A549 (cell line): Measurements from ENCODE around the gene PKNOX1. TPM values are rescaled to one million over a fixed set of nuclear protein-coding genes. Genes with fewer than 3 reads are reported as not detected.

Source experiments
- ATAC-seq, 2 experiments: fragments of 200-7000 bp in 1 of 2; fragments of >200 bp in 1 of 2; cut with Nextera tagmentation in 1 of 2; cut with Tn5 transposase in 1 of 2; 3 replicates each; pipeline versions ENCODE4 v1.8.0 to v1.9.1; 2018 to 2020; ENCODE audit warnings: mild to moderate bottlenecking in 1 of 2, moderate library complexity in 1 of 2
- CTCF ChIA-PET: fragments of 300-600 bp; sonication (Branson Sonifier 250); formaldehyde crosslinking; extraction: SDS; loops from one replicate; lab custom pipeline; 2021; ENCODE audit warnings: antibody characterized with exemption, inconsistent platforms; lab: Yijun Ruan, JAX
- POLR2A ChIA-PET: fragments of 350-600 bp; formaldehyde crosslinking; extraction: SDS; loops from one replicate; lab custom pipeline; 2021; ENCODE audit warnings: antibody characterized with exemption, inconsistent platforms; lab: Yijun Ruan, JAX
- DNase-seq, 2 experiments: peaks; one replicate each; pipeline versions ENCODE4 v3.0.0 to v3.0.0-alpha.2; 2011 to 2016; ENCODE audit warnings: low read depth in 1 of 2, low spot score in 1 of 2
- FAIRE-seq: peaks from 2 replicates; lab custom pipeline; 2011; peaks lifted over from hg19 to GRCh38; lab: Jason Lieb, UNC
- H3K27ac ChIP-seq, 2 experiments: fragments of >200 bp; sonication (Bioruptor Twin); formaldehyde crosslinking; 3 replicates each; pipeline ENCODE4 v1.5.1; 2016 to 2017
- H3K4me1 ChIP-seq: fragments of >200 bp; sonication (Bioruptor Twin); formaldehyde crosslinking; 3 replicates; pipeline ENCODE4 v1.6.1; 2016
- H3K4me2 ChIP-seq: fragments of >200 bp; sonication (Bioruptor Twin); formaldehyde crosslinking; 3 replicates; pipeline ENCODE4 v1.6.1; 2016
- H3K4me3 ChIP-seq: fragments of >200 bp; sonication (Bioruptor Twin); formaldehyde crosslinking; 3 replicates; pipeline ENCODE4 v1.5.1; 2016
- H3K9me3 ChIP-seq: fragments of >200 bp; sonication (Bioruptor Twin); formaldehyde crosslinking; 3 replicates; pipeline ENCODE4 v1.6.1; 2016
- BHLHE40 ChIP-seq: IDR thresholded peaks from 2 replicates; pipeline ENCODE4 v1.6.1; 2012; ENCODE audit warnings: low read depth, low read length, inconsistent platforms
- CBX2 ChIP-seq: fragments of 200-600 bp; sonication (generic); IDR thresholded peaks from 2 replicates; pipeline ENCODE4 v1.6.1; 2016; ENCODE audit warnings: low read depth, mild to moderate bottlenecking, borderline replicate concordance
- CBX8 ChIP-seq: fragments of 200-600 bp; sonication (generic); IDR thresholded peaks from 2 replicates; pipeline ENCODE4 v1.6.1; 2016
- CEBPB ChIP-seq, 2 experiments: fragments of >200 bp in 1 of 2; sonication (Bioruptor Twin) in 1 of 2; formaldehyde crosslinking in 1 of 2; IDR thresholded peaks; 2 replicates each; pipeline ENCODE4 v1.6.1; 2012 to 2016
- EP300 ChIP-seq, 2 experiments: fragments of >200 bp; sonication (Bioruptor Twin); formaldehyde crosslinking; IDR thresholded peaks; 2 replicates in 1 of 2; 3 replicates in 1 of 2; pipeline ENCODE4 v1.6.1; 2016 to 2017
- FOSL2 ChIP-seq, 2 experiments: fragments of 450-650 bp in 1 of 2; fragments of >200 bp in 1 of 2; sonication (Bioruptor Twin) in 1 of 2; formaldehyde crosslinking; IDR thresholded peaks; 2 replicates each; pipeline versions ENCODE4 v1.5.0 to v1.6.1; 2016 to 2020; ENCODE audit warnings: mild to moderate bottlenecking in 1 of 2, moderate library complexity in 1 of 2
- FOXS1 ChIP-seq: fragments of 250-450 bp; sonication (Bioruptor Pico); IDR thresholded peaks from 2 replicates; pipeline ENCODE4 v1.5.0; 2020; ENCODE audit warnings: mild to moderate bottlenecking, moderate library complexity
- HOXB13 ChIP-seq: fragments of 250-450 bp; sonication (Bioruptor Pico); IDR thresholded peaks from 2 replicates; pipeline ENCODE4 v1.5.0; 2020; ENCODE audit warnings: low read depth, mild to moderate bottlenecking, moderate library complexity
- JUN ChIP-seq, 2 experiments: fragments of >200 bp; sonication (Bioruptor Twin); formaldehyde crosslinking; IDR thresholded peaks; 2 replicates in 1 of 2; 3 replicates in 1 of 2; pipeline ENCODE4 v1.6.1; 2016 to 2017
- JUNB ChIP-seq: fragments of >200 bp; sonication (Bioruptor Twin); formaldehyde crosslinking; IDR thresholded peaks from 2 replicates; pipeline ENCODE4 v1.6.1; 2016
- KDM1A ChIP-seq: fragments of 200-600 bp; sonication (generic); IDR thresholded peaks from 2 replicates; pipeline ENCODE4 v1.6.1; 2016; ENCODE audit warnings: low read depth, mild to moderate bottlenecking
- MYC ChIP-seq: IDR thresholded peaks from 2 replicates; pipeline ENCODE4 v1.6.1; 2012; ENCODE audit warnings: mild to moderate bottlenecking, inconsistent platforms, low read length, improper control_type of control experiment, borderline replicate concordance
- NPAS2 ChIP-seq: fragments of 250-450 bp; sonication (Bioruptor Pico); IDR thresholded peaks from 2 replicates; pipeline ENCODE4 v1.8.0; 2022; ENCODE audit warnings: mild to moderate bottlenecking, moderate library complexity, borderline replicate concordance
- POLR2A ChIP-seq: IDR thresholded peaks from 2 replicates; pipeline ENCODE4 v1.6.1; 2012; ENCODE audit warnings: mild to moderate bottlenecking, low read length
- POLR2AphosphoS2 ChIP-seq: conservative IDR thresholded peaks from 2 replicates; pipeline ENCODE4 v1.6.1; 2012; ENCODE audit warnings: low read length, improper control_type of control experiment, inconsistent platforms
- RAD21 ChIP-seq, 2 experiments: fragments of >200 bp in 1 of 2; sonication (Bioruptor Twin) in 1 of 2; formaldehyde crosslinking in 1 of 2; IDR thresholded peaks in 1 of 2; conservative IDR thresholded peaks in 1 of 2; 2 replicates in 1 of 2; 3 replicates in 1 of 2; pipeline ENCODE4 v1.6.1; 2012 to 2018; ENCODE audit warnings: inconsistent platforms in 1 of 2
- SMC3 ChIP-seq: fragments of >200 bp; sonication (Bioruptor Twin); formaldehyde crosslinking; IDR thresholded peaks from 3 replicates; pipeline ENCODE4 v1.6.1; 2018; ENCODE audit warnings: inconsistent platforms
- TFCP2L1 ChIP-seq: fragments of 250-450 bp; sonication (Bioruptor Pico); IDR thresholded peaks from 2 replicates; pipeline ENCODE4 v1.5.0; 2021; ENCODE audit warnings: mild to moderate bottlenecking
- ZNF302 ChIP-seq: fragments of 250-450 bp; sonication (Bioruptor Pico); IDR thresholded peaks from 2 replicates; pipeline ENCODE4 v1.9.0; 2021; ENCODE audit warnings: inconsistent platforms, mild to moderate bottlenecking, moderate library complexity
- ZSCAN20 ChIP-seq: fragments of 250-450 bp; sonication (Bioruptor Pico); IDR thresholded peaks from 2 replicates; pipeline ENCODE4 v1.8.0; 2022; ENCODE audit warnings: mild to moderate bottlenecking, moderate library complexity
- WGBS: methylation state at CpG from one replicate; pipeline ENCODE4 v1.1.6; 2017; ENCODE audit errors: missing lambda C conversion rate; 5-methylcytosine and 5-hydroxymethylcytosine counted together
- polyA plus RNA-seq, 4 experiments: library from polyadenylated mRNA; depleted of rRNA in 3 of 4; stranded (reverse); fragments of >200 nt; fragmentation: RNase III in 1 of 4; extraction: RNeasy Plus Mini Kit Qiagen cat#74134 plus additional on column Dnase treatment in 1 of 4; gene quantifications; 2 replicates in 3 of 4; 3 replicates in 1 of 4; pipeline ENCODE4 v1.2.3, GENCODE V29; 2011 to 2017
- TF ChIP-seq, protein P1 (sequence below): fragments of >200 bp; sonication (Bioruptor Twin); formaldehyde crosslinking; IDR thresholded peaks from 3 replicates; pipeline ENCODE4 v1.5.1; 2016
- TF ChIP-seq, protein P2 (sequence below): fragments of 200-600 bp; sonication (generic); IDR thresholded peaks from 2 replicates; pipeline ENCODE4 v1.6.1; 2016; ENCODE audit warnings: antibody characterized with exemption, mild to moderate bottlenecking, moderate library complexity
- TF ChIP-seq, protein P3 (sequence below): IDR thresholded peaks from 2 replicates; pipeline ENCODE4 v1.6.1; 2012

Gene PKNOX1
- polyA plus RNA-seq, 2 of the 4 experiments (the other 2 are of a cell fraction), result 3.9 to 16.3 TPM

DNA sequence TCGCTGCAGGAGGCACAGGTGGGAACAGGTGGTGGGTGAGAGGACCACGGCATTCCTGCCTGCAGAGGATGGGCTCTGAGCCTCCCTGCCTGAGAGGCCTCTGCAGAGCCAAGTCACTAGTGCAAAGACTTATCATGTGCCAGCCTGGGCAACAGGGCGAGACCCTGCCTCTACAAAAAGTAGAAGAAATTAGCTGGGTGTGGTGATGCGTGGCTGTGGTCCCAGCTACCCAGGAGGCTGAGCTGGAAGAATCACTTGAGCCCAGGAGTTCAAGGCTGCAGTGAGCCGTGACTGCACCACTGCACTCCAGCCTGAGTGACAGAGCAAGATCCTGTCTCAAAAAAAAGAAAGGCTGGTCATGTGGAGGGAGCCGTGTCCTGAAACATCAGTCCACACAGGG lies 46.4 kb downstream of the PKNOX1 start:
- H3K4me3 ChIP-seq, result no peak overlapping the region
- H3K4me2 ChIP-seq, result no peak overlapping the region
- DNase-seq (no peak), ATAC-seq (no peak), FAIRE-seq (no peak)
- TF ChIP-seq KDM1A (no peak), BHLHE40 (no peak), ZNF302 (CRISPR knock-in tag) (no peak), FOXS1 (CRISPR knock-in tag) (no peak)
- POLR2A ChIA-PET, result no interaction called here
- CTCF ChIA-PET, result no interaction called here
- no peaks in the 10 kb centered on the region for H3K4me1 ChIP-seq
- H3K9me3 ChIP-seq, result no peaks in the 10 kb centered on the region
- H3K27ac ChIP-seq, result no peak overlapping the region
- WGBS, result 90% methylated on average over 6 of the region's 6 CpGs

DNA sequence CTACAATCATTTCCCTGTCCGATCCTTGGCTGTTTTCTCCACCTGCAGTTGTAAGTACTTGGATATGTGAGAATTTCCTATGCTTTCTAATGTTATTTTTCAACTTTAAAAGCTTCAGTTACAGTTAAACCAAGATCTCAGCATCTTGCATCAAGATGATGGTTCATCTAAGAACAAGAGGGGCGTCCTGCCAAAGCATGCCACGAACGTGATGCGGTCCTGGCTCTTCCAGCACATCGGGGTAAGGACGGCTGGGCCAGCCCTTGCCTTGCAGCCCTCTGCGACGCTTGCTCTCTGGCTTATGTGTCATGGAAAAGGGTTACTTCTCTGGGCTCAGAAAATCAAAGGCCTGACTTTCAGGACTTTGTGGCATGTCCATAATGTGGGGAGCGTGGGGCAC lies 46.8 kb downstream of the PKNOX1 start:
- H3K4me2 ChIP-seq, result no peak overlapping the region
- no peak for FAIRE-seq
- no peak overlapping the region for H3K4me3 ChIP-seq
- POLR2A ChIA-PET, result no interaction called here
- no peak for TF ChIP-seq SMC3
- no peak for DNase-seq
- no peak overlapping the region for H3K27ac ChIP-seq
- no peak for ATAC-seq
- WGBS, result 87% methylated on average over 10 of the region's 10 CpGs
- CTCF ChIA-PET, result no interaction called here
- H3K9me3 ChIP-seq, result no peaks in the 10 kb centered on the region
- no peaks in the 10 kb centered on the region for H3K4me1 ChIP-seq

DNA sequence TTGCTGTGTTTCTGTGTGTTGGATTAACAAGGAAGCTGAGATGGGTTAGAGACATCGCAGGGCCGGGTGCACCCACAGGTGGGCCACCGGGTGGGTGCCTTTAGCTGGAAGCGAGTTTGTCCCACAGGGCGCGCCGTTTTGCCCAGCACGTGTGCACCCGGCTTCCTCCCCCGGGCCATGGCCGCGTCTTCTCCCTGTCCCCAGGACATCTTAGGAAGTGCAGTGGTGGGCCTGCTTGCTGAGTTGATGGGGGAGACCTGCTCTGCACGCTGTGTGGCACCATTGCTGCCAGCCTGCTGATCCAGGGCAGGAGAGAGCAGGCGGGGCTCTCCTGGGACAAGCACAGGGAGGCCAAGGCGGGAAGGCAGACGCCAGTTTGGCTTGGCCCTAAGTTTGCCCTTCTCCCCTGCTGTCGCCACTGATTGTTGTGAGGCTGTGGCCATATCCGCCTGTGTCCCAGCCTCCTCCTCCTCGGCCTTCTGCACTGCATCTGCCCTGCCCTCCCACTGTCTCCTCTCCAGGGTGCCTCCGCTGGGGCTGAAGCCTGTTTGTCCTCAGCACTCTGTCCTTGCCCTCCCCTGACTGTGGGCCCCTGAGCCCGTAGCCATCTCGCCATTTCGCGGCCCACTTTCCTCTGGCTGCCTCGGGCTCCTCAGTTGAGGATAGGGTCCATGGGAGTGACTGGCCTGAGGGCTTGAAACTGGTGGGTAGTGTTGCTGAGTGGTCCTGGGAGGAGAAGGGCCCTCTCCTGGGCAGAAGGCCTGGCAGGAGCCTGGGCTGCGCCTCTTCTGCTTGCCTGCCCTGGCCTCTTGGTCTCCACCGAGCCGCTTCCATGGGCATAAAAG lies 47.6 kb downstream of the PKNOX1 start:
- ChIA-PET CTCF (no interaction called here), POLR2A (no interaction called here)
- H3K4me2 ChIP-seq, result no peak overlapping the region
- FAIRE-seq (no peak), DNase-seq (no peak), ATAC-seq (no peak)
- no peak overlapping the region for H3K4me3 ChIP-seq
- H3K4me1 ChIP-seq, result no peaks in the 10 kb centered on the region
- TF ChIP-seq, protein P1, sequence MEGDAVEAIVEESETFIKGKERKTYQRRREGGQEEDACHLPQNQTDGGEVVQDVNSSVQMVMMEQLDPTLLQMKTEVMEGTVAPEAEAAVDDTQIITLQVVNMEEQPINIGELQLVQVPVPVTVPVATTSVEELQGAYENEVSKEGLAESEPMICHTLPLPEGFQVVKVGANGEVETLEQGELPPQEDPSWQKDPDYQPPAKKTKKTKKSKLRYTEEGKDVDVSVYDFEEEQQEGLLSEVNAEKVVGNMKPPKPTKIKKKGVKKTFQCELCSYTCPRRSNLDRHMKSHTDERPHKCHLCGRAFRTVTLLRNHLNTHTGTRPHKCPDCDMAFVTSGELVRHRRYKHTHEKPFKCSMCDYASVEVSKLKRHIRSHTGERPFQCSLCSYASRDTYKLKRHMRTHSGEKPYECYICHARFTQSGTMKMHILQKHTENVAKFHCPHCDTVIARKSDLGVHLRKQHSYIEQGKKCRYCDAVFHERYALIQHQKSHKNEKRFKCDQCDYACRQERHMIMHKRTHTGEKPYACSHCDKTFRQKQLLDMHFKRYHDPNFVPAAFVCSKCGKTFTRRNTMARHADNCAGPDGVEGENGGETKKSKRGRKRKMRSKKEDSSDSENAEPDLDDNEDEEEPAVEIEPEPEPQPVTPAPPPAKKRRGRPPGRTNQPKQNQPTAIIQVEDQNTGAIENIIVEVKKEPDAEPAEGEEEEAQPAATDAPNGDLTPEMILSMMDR, result no peak
- TF ChIP-seq, protein P2, sequence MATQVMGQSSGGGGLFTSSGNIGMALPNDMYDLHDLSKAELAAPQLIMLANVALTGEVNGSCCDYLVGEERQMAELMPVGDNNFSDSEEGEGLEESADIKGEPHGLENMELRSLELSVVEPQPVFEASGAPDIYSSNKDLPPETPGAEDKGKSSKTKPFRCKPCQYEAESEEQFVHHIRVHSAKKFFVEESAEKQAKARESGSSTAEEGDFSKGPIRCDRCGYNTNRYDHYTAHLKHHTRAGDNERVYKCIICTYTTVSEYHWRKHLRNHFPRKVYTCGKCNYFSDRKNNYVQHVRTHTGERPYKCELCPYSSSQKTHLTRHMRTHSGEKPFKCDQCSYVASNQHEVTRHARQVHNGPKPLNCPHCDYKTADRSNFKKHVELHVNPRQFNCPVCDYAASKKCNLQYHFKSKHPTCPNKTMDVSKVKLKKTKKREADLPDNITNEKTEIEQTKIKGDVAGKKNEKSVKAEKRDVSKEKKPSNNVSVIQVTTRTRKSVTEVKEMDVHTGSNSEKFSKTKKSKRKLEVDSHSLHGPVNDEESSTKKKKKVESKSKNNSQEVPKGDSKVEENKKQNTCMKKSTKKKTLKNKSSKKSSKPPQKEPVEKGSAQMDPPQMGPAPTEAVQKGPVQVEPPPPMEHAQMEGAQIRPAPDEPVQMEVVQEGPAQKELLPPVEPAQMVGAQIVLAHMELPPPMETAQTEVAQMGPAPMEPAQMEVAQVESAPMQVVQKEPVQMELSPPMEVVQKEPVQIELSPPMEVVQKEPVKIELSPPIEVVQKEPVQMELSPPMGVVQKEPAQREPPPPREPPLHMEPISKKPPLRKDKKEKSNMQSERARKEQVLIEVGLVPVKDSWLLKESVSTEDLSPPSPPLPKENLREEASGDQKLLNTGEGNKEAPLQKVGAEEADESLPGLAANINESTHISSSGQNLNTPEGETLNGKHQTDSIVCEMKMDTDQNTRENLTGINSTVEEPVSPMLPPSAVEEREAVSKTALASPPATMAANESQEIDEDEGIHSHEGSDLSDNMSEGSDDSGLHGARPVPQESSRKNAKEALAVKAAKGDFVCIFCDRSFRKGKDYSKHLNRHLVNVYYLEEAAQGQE, result no peak
- TF ChIP-seq CBX8, result no peak
- TF ChIP-seq TFCP2L1 (CRISPR knock-in tag), result no peak
- no peak for TF ChIP-seq ZSCAN20 (CRISPR knock-in tag)
- TF ChIP-seq CBX2, result no peak
- no peak for TF ChIP-seq FOSL2 (IDR thresholded peaks at IDR 0.05)
- no peak for TF ChIP-seq FOSL2 (CRISPR knock-in tag; IDR thresholded peaks at IDR 0.05)
- TF ChIP-seq MYC, result no peak
- TF ChIP-seq ZNF302 (CRISPR knock-in tag), result no peak
- H3K27ac ChIP-seq, result no peak overlapping the region
- WGBS, result 95% methylated on average over 24 of the region's 28 CpGs
- no peaks in the 10 kb centered on the region for H3K9me3 ChIP-seq

DNA sequence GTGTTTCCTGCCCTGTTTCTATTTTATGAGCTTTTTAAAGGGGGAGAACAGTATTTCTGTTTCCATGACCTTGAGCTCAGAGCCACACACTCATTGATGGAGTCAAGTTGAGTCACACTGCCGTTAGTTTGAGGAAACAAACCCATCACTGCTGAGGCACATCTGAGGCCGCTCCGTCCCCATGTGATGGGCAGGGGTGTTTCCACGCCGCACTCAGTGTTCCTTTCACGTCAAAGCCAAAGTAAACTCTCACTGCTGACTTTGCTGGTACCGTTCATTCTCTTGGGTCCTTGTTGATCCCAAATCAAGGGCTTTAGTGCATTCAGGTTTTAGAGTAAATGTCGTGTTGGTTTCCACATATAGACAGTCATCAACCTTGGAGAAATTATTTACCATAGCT lies 48.8 kb downstream of the PKNOX1 start:
- POLR2A ChIA-PET, result no interaction called here
- FAIRE-seq, result no peak

More for the DNA sequence above, 48.8 kb downstream of the PKNOX1 start:
- TF ChIP-seq POLR2AphosphoS2, result no peak
- TF ChIP-seq, protein P1, result no peak
- TF ChIP-seq EP300 (IDR thresholded peaks at IDR 0.05), result no peak
- no peak for TF ChIP-seq CEBPB (IDR thresholded peaks at IDR 0.05)
- TF ChIP-seq ZNF302 (CRISPR knock-in tag), result no peak
- TF ChIP-seq, protein P3, sequence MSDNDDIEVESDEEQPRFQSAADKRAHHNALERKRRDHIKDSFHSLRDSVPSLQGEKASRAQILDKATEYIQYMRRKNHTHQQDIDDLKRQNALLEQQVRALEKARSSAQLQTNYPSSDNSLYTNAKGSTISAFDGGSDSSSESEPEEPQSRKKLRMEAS, result no peak
- no peak for TF ChIP-seq JUNB
- no peak for TF ChIP-seq POLR2A
- no peak for TF ChIP-seq NPAS2
- no peak for TF ChIP-seq JUN (IDR thresholded peaks at IDR 0.05)
- no peak for TF ChIP-seq RAD21 (conservative IDR thresholded peaks at IDR 0.05 in 1 of 2, IDR thresholded peaks at IDR 0.05 in 1 of 2)
- TF ChIP-seq HOXB13 (CRISPR knock-in tag), result no peak
- Histone ChIP-seq H3K4me2 (no peak overlapping the region), H3K27ac (no peak overlapping the region), H3K9me3 (no peaks in the 10 kb centered on the region), H3K4me1 (no peaks in the 10 kb centered on the region), H3K4me3 (no peak overlapping the region)
- WGBS, result 90% methylated on average over 8 of the region's 8 CpGs
- ATAC-seq, result no peak
- no peak for DNase-seq
- CTCF ChIA-PET, result no interaction called here
